BLaER1 (cell line): ENCODE results near the gene NOL3.

Experiments used
- H3K27ac ChIP-seq: shearing (Covaris generic); formaldehyde crosslinking; 2 replicates; pipeline ENCODE4 v1.8.1; 2022
- H3K27me3 ChIP-seq: shearing (Covaris generic); formaldehyde crosslinking; 2 replicates; pipeline ENCODE4 v1.8.1; 2022
- H3K36me3 ChIP-seq: shearing (Covaris generic); formaldehyde crosslinking; 2 replicates; pipeline ENCODE4 v1.8.1; 2022
- H3K4me1 ChIP-seq: shearing (Covaris generic); formaldehyde crosslinking; 2 replicates; pipeline ENCODE4 v1.8.1; 2022
- H3K4me2 ChIP-seq: shearing (Covaris generic); formaldehyde crosslinking; 2 replicates; pipeline ENCODE4 v1.8.1; 2022
- H3K4me3 ChIP-seq: shearing (Covaris generic); formaldehyde crosslinking; 2 replicates; pipeline ENCODE4 v1.8.1; 2022
- H3K9ac ChIP-seq: shearing (Covaris generic); formaldehyde crosslinking; 2 replicates; pipeline ENCODE4 v1.8.1; 2022
- H3K9me3 ChIP-seq: shearing (Covaris generic); formaldehyde crosslinking; 2 replicates; pipeline ENCODE4 v1.8.1; 2022
- H4K20me1 ChIP-seq: shearing (Covaris generic); formaldehyde crosslinking; 2 replicates; pipeline ENCODE4 v1.8.1; 2022
- Cebpa-rat ChIP-seq: shearing (Covaris generic); IDR thresholded peaks from 2 replicates; pipeline ENCODE4 v1.8.1; 2022

NOL3 gene

GRCh38 chr16:67180166-67180565, 9.8 kb downstream of the NOL3 start:
- no peak for TF ChIP-seq Cebpa-rat
- peaks cover 61% of the 10 kb centered on the region for H4K20me1 ChIP-seq
- H3K36me3 ChIP-seq, result peaks cover 16% of the 10 kb centered on the region; the same call in 1 of the 2 replicates
- 0 out of 2 replicates have a peak overlapping the region, but pooled peaks have one; percentile 50 for H3K9ac ChIP-seq
- H3K27me3 ChIP-seq, result peaks cover 29% of the 10 kb centered on the region
- no peak overlapping the region for H3K27ac ChIP-seq
- no peaks in the 10 kb centered on the region for H3K9me3 ChIP-seq
- no peak overlapping the region for H3K4me3 ChIP-seq
- H3K4me2 ChIP-seq, result peak overlapping the region; percentile 89; the same call in 1 of the 2 replicates
- H3K4me1 ChIP-seq, result peaks cover 66% of the 10 kb centered on the region

GRCh38 chr16:67181346-67181745, 11.0 kb downstream of the NOL3 start:
- no peak for TF ChIP-seq Cebpa-rat
- Histone ChIP-seq H3K4me1 (peaks cover 61% of the 10 kb centered on the region), H3K4me3 (no peak overlapping the region), H3K27me3 (peaks cover 41% of the 10 kb centered on the region), H3K9me3 (no peaks in the 10 kb centered on the region), H3K36me3 (peaks cover 12% of the 10 kb centered on the region; the same call in 1 of the 2 replicates), H3K4me2 (peak overlapping the region; percentile 89), H3K9ac (peak overlapping the region; percentile 50; the same call in 1 of the 2 replicates), H3K27ac (no peak overlapping the region), H4K20me1 (peaks cover 59% of the 10 kb centered on the region)

- peak overlapping the region; percentile 71 for H3K4me3 ChIP-seq
- peaks cover 41% of the 10 kb centered on the region for H3K27me3 ChIP-seq
- H3K9me3 ChIP-seq, result no peaks in the 10 kb centered on the region
- H4K20me1 ChIP-seq, result peaks cover 52% of the 10 kb centered on the region
- H3K9ac ChIP-seq, result peak overlapping the region; percentile 86; the same call in 1 of the 2 replicates
- no peak overlapping the region for H3K27ac ChIP-seq
- peaks cover 55% of the 10 kb centered on the region for H3K4me1 ChIP-seq
- H3K4me2 ChIP-seq, result peak overlapping the region; percentile 89
- 0 out of 2 replicates have a peak, but pooled peaks cover 5% of the 10 kb centered on the region for H3K36me3 ChIP-seq
- no peak for TF ChIP-seq Cebpa-rat
These were observed 11.9 kb downstream of the NOL3 start for GRCh38 chr16:67182288-67182687.

- H3K36me3 ChIP-seq, result 0 out of 2 replicates have a peak, but pooled peaks cover 5% of the 10 kb centered on the region
- TF ChIP-seq Cebpa-rat, result no peak
- H3K4me2 ChIP-seq, result peak overlapping the region; percentile 89
- peak overlapping the region; percentile 86 for H3K9ac ChIP-seq
- H3K27me3 ChIP-seq, result peaks cover 31% of the 10 kb centered on the region
- H3K4me3 ChIP-seq, result peak overlapping the region; percentile 71
- peaks cover 45% of the 10 kb centered on the region for H4K20me1 ChIP-seq
- peaks cover 47% of the 10 kb centered on the region for H3K4me1 ChIP-seq
- H3K27ac ChIP-seq, result peak overlapping the region; percentile 88; the same call in 1 of the 2 replicates
- no peaks in the 10 kb centered on the region for H3K9me3 ChIP-seq
These were observed 12.9 kb downstream of the NOL3 start for GRCh38 chr16:67183284-67183626.

- peaks cover 39% of the 10 kb centered on the region for H4K20me1 ChIP-seq
- TF ChIP-seq Cebpa-rat, result peak; percentile 60; the same call in 1 of the 2 replicates
- H3K9me3 ChIP-seq, result no peaks in the 10 kb centered on the region
- peak within 1 kb of the TSS; percentile 88 for H3K27ac ChIP-seq
- H3K4me3 ChIP-seq, result peak within 1 kb of the TSS; percentile 71
- H3K4me1 ChIP-seq, result peaks cover 44% of the 10 kb centered on the region
- peak within 1 kb of the TSS; percentile 95 for H3K4me2 ChIP-seq
- peaks cover 26% of the 10 kb centered on the region for H3K27me3 ChIP-seq
- peak within 1 kb of the TSS; percentile 86 for H3K9ac ChIP-seq
- H3K36me3 ChIP-seq, result 0 out of 2 replicates have a peak, but pooled peaks cover 5% of the 10 kb centered on the region
These were observed 13.5 kb downstream of the NOL3 start, which contains the start of gene MATCAP1 for GRCh38 chr16:67183627-67184452. TSS of gene MATCAP1 (minus strand) at chr16:67183963. CDS start at chr16:67180610, 3,353 bp downstream.

- Histone ChIP-seq H3K4me1 (peaks cover 46% of the 10 kb centered on the region), H3K4me2 (peak overlapping the region; percentile 95), H3K36me3 (0 out of 2 replicates have a peak, but pooled peaks cover 5% of the 10 kb centered on the region), H3K9me3 (no peaks in the 10 kb centered on the region), H3K27me3 (peaks cover 23% of the 10 kb centered on the region), H3K27ac (no peak overlapping the region), H4K20me1 (peaks cover 32% of the 10 kb centered on the region), H3K9ac (peak overlapping the region; percentile 86), H3K4me3 (peak overlapping the region; percentile 71)
- no peak for TF ChIP-seq Cebpa-rat
These were observed 14.2 kb downstream of the NOL3 start for GRCh38 chr16:67184453-67184994.

- Histone ChIP-seq H3K4me3 (peak overlapping the region; percentile 71), H4K20me1 (peaks cover 26% of the 10 kb centered on the region), H3K4me1 (peaks cover 52% of the 10 kb centered on the region), H3K27ac (no peak overlapping the region), H3K9ac (no peak overlapping the region), H3K4me2 (peak overlapping the region; percentile 95), H3K27me3 (peaks cover 23% of the 10 kb centered on the region), H3K36me3 (0 out of 2 replicates have a peak, but pooled peaks cover 3% of the 10 kb centered on the region), H3K9me3 (no peaks in the 10 kb centered on the region)
- no peak for TF ChIP-seq Cebpa-rat
These were observed 14.8 kb downstream of the NOL3 start for GRCh38 chr16:67184995-67185650.

- Histone ChIP-seq H3K4me3 (no peak overlapping the region), H3K9ac (no peak overlapping the region), H3K27me3 (peaks cover 23% of the 10 kb centered on the region), H4K20me1 (peaks cover 20% of the 10 kb centered on the region), H3K4me1 (peaks cover 55% of the 10 kb centered on the region), H3K9me3 (no peaks in the 10 kb centered on the region), H3K4me2 (peak overlapping the region; percentile 95; the same call in 1 of the 2 replicates), H3K27ac (no peak overlapping the region), H3K36me3 (no peaks in the 10 kb centered on the region)
- no peak for TF ChIP-seq Cebpa-rat
These were observed 15.4 kb downstream of the NOL3 start for GRCh38 chr16:67185651-67186134.

GRCh38 chr16:67186550-67186950, 16.2 kb downstream of the NOL3 start:
- H3K4me3 ChIP-seq, result no peak overlapping the region
- peaks cover 23% of the 10 kb centered on the region for H3K27me3 ChIP-seq
- H3K4me2 ChIP-seq, result no peak overlapping the region
- H3K9me3 ChIP-seq, result no peaks in the 10 kb centered on the region
- peaks cover 55% of the 10 kb centered on the region for H3K4me1 ChIP-seq
- H3K27ac ChIP-seq, result no peak overlapping the region
- no peak overlapping the region for H3K9ac ChIP-seq
- TF ChIP-seq Cebpa-rat, result no peak
- no peaks in the 10 kb centered on the region for H3K36me3 ChIP-seq
- H4K20me1 ChIP-seq, result peaks cover 12% of the 10 kb centered on the region
